HEK293 (cell line): Measurements from ENCODE around the gene PNPLA3.

ENCODE experiments used
- CTCF ChIA-PET: fragments of 350-600 bp; formaldehyde crosslinking; extraction: SDS; loops from one replicate; lab custom pipeline; 2021; ENCODE audit warnings: antibody characterized with exemption; lab: Yijun Ruan, JAX
- POLR2A ChIA-PET: fragments of 300-600 bp; formaldehyde crosslinking; extraction: SDS; loops from one replicate; lab custom pipeline; 2020; ENCODE audit warnings: antibody characterized with exemption, inconsistent platforms; lab: Yijun Ruan, JAX
- H3K27ac ChIP-seq: fragments of 200-500 bp; sonication (Bioruptor generic); 2 replicates; pipeline ENCODE4 v1.5.1; 2014; ENCODE audit warnings: low read depth, low read length, control low read depth, inconsistent platforms; ENCODE audit errors: extremely low read depth
- H3K36me3 ChIP-seq, 2 experiments: fragments of 200-500 bp in 1 of 2; sonication (Bioruptor generic) in 1 of 2; 1 replicate in 1 of 2; 2 replicates in 1 of 2; pipeline ENCODE4 v1.5.1; 2014 to 2017; ENCODE audit warnings: inconsistent platforms in 2 of 2, low read length in 2 of 2; ENCODE audit not compliant: control insufficient read depth in 2 of 2, insufficient read depth in 1 of 2
- H3K4me1 ChIP-seq: fragments of 200-500 bp; sonication (Bioruptor generic); 2 replicates; pipeline ENCODE4 v1.5.1; 2014; ENCODE audit warnings: mild to moderate bottlenecking, low read length, inconsistent platforms; ENCODE audit not compliant: control insufficient read depth, insufficient read depth
- H3K4me3 ChIP-seq: 2 replicates; pipeline ENCODE4 v1.5.1; 2011; ENCODE audit warnings: low read depth, mild to moderate bottlenecking, control low read depth, low read length, moderate library complexity
- H3K9me3 ChIP-seq: fragments of 200-500 bp; sonication (Bioruptor generic); 2 replicates; pipeline ENCODE4 v1.5.1; 2014; ENCODE audit warnings: low read depth, low read length, inconsistent platforms; ENCODE audit not compliant: control insufficient read depth, insufficient read depth
- ELK4 ChIP-seq: IDR thresholded peaks from 2 replicates; pipeline ENCODE4 v1.6.1; 2011; ENCODE audit warnings: mild to moderate bottlenecking, low read depth, low read length, borderline replicate concordance
- HIC1 ChIP-seq: fragments of 450-650 bp; formaldehyde crosslinking; IDR thresholded peaks from 2 replicates; pipeline ENCODE4 v1.5.1; 2016; ENCODE audit warnings: missing biosample characterization, missing genetic modification characterization
- MEIS1 ChIP-seq: sonication (generic); formaldehyde crosslinking; IDR thresholded peaks from 2 replicates; pipeline ENCODE4 v1.8.1; 2022; ENCODE audit warnings: missing genetic modification reagents, mild to moderate bottlenecking, borderline replicate concordance
- MYNN ChIP-seq: fragments of 450-650 bp; formaldehyde crosslinking; IDR thresholded peaks from 2 replicates; pipeline ENCODE4 v1.5.1; 2016; ENCODE audit warnings: missing biosample characterization, missing genetic modification characterization, borderline replicate concordance
- PBX3 ChIP-seq: sonication (generic); formaldehyde crosslinking; IDR thresholded peaks from 2 replicates; pipeline ENCODE4 v1.8.1; 2022; ENCODE audit warnings: mild to moderate bottlenecking, moderate library complexity, missing genetic modification reagents
- TCF7L2 ChIP-seq: IDR thresholded peaks from 2 replicates; pipeline ENCODE4 v1.6.1; 2011; ENCODE audit warnings: low read depth, mild to moderate bottlenecking, inconsistent platforms, low read length, moderate library complexity, borderline replicate concordance
- WT1 ChIP-seq: fragments of 450-650 bp; formaldehyde crosslinking; IDR thresholded peaks from 2 replicates; pipeline ENCODE4 v1.5.1; 2016; ENCODE audit warnings: missing biosample characterization, missing genetic modification characterization
- ZNF10 ChIP-seq: fragments of 450-650 bp; formaldehyde crosslinking; IDR thresholded peaks from 2 replicates; pipeline ENCODE4 v1.5.1; 2017; ENCODE audit warnings: missing biosample characterization, missing genetic modification characterization
- ZNF19 ChIP-seq: fragments of 450-650 bp; formaldehyde crosslinking; IDR thresholded peaks from 2 replicates; pipeline ENCODE4; 2016; ENCODE audit warnings: missing biosample characterization, missing genetic modification characterization, low read depth
- ZNF214 ChIP-seq: fragments of 450-650 bp; formaldehyde crosslinking; IDR thresholded peaks from 2 replicates; pipeline ENCODE4 v1.5.1; 2017; ENCODE audit warnings: missing biosample characterization, mild to moderate bottlenecking, missing genetic modification characterization, borderline replicate concordance
- ZNF221 ChIP-seq: fragments of 450-650 bp; formaldehyde crosslinking; IDR thresholded peaks from 2 replicates; pipeline ENCODE4 v1.5.1; 2017; ENCODE audit warnings: missing biosample characterization, missing genetic modification characterization, borderline replicate concordance
- ZNF292 ChIP-seq: fragments of 450-650 bp; formaldehyde crosslinking; IDR thresholded peaks from 2 replicates; pipeline ENCODE4 v1.5.1; 2016; ENCODE audit warnings: low read depth, missing biosample characterization, missing genetic modification characterization, borderline replicate concordance
- ZNF324 ChIP-seq: fragments of 450-650 bp; formaldehyde crosslinking; IDR thresholded peaks from 2 replicates; pipeline ENCODE4 v1.5.1; 2016; ENCODE audit warnings: missing biosample characterization, missing genetic modification characterization
- ZNF341 ChIP-seq: fragments of 450-650 bp; formaldehyde crosslinking; IDR thresholded peaks from 2 replicates; pipeline ENCODE4; 2016; ENCODE audit warnings: low read depth, missing biosample characterization, missing genetic modification characterization
- ZNF350 ChIP-seq: fragments of 450-650 bp; formaldehyde crosslinking; IDR thresholded peaks from 2 replicates; pipeline ENCODE4 v1.5.0; 2017; ENCODE audit warnings: missing biosample characterization, mild to moderate bottlenecking, missing genetic modification characterization
- ZNF37A ChIP-seq: fragments of 450-650 bp; IDR thresholded peaks from 2 replicates; pipeline ENCODE4 v1.5.1; 2018; ENCODE audit warnings: missing biosample characterization, missing genetic modification characterization
- ZNF501 ChIP-seq: fragments of 450-650 bp; formaldehyde crosslinking; IDR thresholded peaks from 2 replicates; pipeline ENCODE4 v1.5.1; 2016; ENCODE audit warnings: missing biosample characterization, missing genetic modification characterization
- ZNF521 ChIP-seq: fragments of 450-650 bp; formaldehyde crosslinking; IDR thresholded peaks from 2 replicates; pipeline ENCODE4 v1.5.1; 2017; ENCODE audit warnings: missing biosample characterization, mild to moderate bottlenecking, missing genetic modification characterization
- ZNF548 ChIP-seq: fragments of 450-650 bp; formaldehyde crosslinking; IDR thresholded peaks from 2 replicates; pipeline ENCODE4 v1.5.1; 2016; ENCODE audit warnings: missing biosample characterization, missing genetic modification characterization
- ZNF561 ChIP-seq: fragments of 450-650 bp; IDR thresholded peaks from 2 replicates; pipeline ENCODE4 v1.5.1; 2018; ENCODE audit warnings: missing biosample characterization, missing genetic modification characterization, borderline replicate concordance
- ZNF629 ChIP-seq: fragments of 450-650 bp; formaldehyde crosslinking; IDR thresholded peaks from 2 replicates; pipeline ENCODE4 v1.5.1; 2017; ENCODE audit warnings: missing biosample characterization, missing genetic modification characterization
- ZNF654 ChIP-seq: fragments of 450-650 bp; formaldehyde crosslinking; IDR thresholded peaks from 2 replicates; pipeline ENCODE4 v1.5.1; 2016; ENCODE audit warnings: low read depth, missing biosample characterization, missing genetic modification characterization
- ZNF692 ChIP-seq: fragments of 450-650 bp; formaldehyde crosslinking; IDR thresholded peaks from 2 replicates; pipeline ENCODE4 v1.5.1; 2016; ENCODE audit warnings: missing biosample characterization, missing genetic modification characterization
- ZNF768 ChIP-seq: fragments of 450-650 bp; formaldehyde crosslinking; IDR thresholded peaks from 2 replicates; pipeline ENCODE4 v1.5.1; 2018; ENCODE audit warnings: missing biosample characterization, mild to moderate bottlenecking, missing genetic modification characterization
- ZSCAN16 ChIP-seq: fragments of 450-650 bp; formaldehyde crosslinking; IDR thresholded peaks from 2 replicates; pipeline ENCODE4 v1.5.1; 2016; ENCODE audit warnings: missing biosample characterization, missing genetic modification characterization
- ZSCAN5A ChIP-seq: fragments of 450-650 bp; formaldehyde crosslinking; IDR thresholded peaks from 2 replicates; pipeline ENCODE4 v1.5.1; 2016; ENCODE audit warnings: missing biosample characterization, missing genetic modification characterization

The PNPLA3 gene

GRCh38 chr22:43990044-43990443 is 66.4 kb downstream of the PNPLA3 start:
- Histone ChIP-seq H3K9me3 (no peaks in the 10 kb centered on the region), H3K4me1 (no peaks in the 10 kb centered on the region), H3K27ac (no peak overlapping the region), H3K4me3 (no peak overlapping the region), H3K36me3 (peaks cover 47 to 91% of the 10 kb centered on the region in 2 experiments)
- ChIA-PET POLR2A (no interaction called here), CTCF (interaction anchor here (1.0 to 1.5 kb wide), 3 partner anchors 9 to 637 kb away, joined by 4 to 5 read pairs (median 4); no protein-coding TSS in a partner anchor)
- TF ChIP-seq ZNF521 (tag by site-specific recombination) (no peak), ZNF19 (no peak), ZNF214 (no peak), ZNF10 (tag by site-specific recombination) (no peak), WT1 (no peak), ZNF350 (tag by site-specific recombination) (no peak), PBX3 (no peak), ZNF561 (tag by site-specific recombination) (no peak), MEIS1 (CRISPR knock-in tag) (no peak), HIC1 (tag by site-specific recombination) (no peak), ZSCAN5A (tag by site-specific recombination) (no peak), ELK4 (no peak), ZNF692 (tag by site-specific recombination) (no peak), TCF7L2 (no peak), ZNF629 (no peak), ZNF654 (no peak), MYNN (tag by site-specific recombination) (no peak), ZNF501 (no peak)

- ChIA-PET CTCF (interaction anchor here (1.0 to 3.9 kb wide), 4 partner anchors 14 to 636 kb away, joined by 3 to 84 read pairs (median 4); no protein-coding TSS in a partner anchor), POLR2A (no interaction called here)
- Histone ChIP-seq H3K4me3 (no peak overlapping the region), H3K4me1 (no peaks in the 10 kb centered on the region), H3K9me3 (no peaks in the 10 kb centered on the region), H3K36me3 (peaks cover 38 to 93% of the 10 kb centered on the region in 2 experiments), H3K27ac (no peak overlapping the region)
- TF ChIP-seq ZNF324 (tag by site-specific recombination), result no peak
- no peak for TF ChIP-seq ZNF548 (tag by site-specific recombination)
- no peak for TF ChIP-seq ZNF221
- no peak for TF ChIP-seq ZSCAN16 (tag by site-specific recombination)
- no peak for TF ChIP-seq ZNF292 (tag by site-specific recombination)
- TF ChIP-seq ZNF768, result no peak
- no peak for TF ChIP-seq ZNF37A (tag by site-specific recombination)
- no peak for TF ChIP-seq ZNF19
- TF ChIP-seq ZNF341 (tag by site-specific recombination), result no peak
- TF ChIP-seq HIC1 (tag by site-specific recombination), result no peak
Measured at GRCh38 chr22:43991316-43992020, 67.9 kb downstream of the PNPLA3 start.
